ENCODE results near the gene GAS7. TPM values are rescaled to one million over a fixed set of nuclear protein-coding genes. Genes with fewer than 3 reads are reported as not detected.

GAS7 gene
- total and polyA plus RNA-seq, 4 donors: 9.0 to 112 (median 46.1) TPM

- H3K27me3 ChIP-seq (ENCODE audit: control insufficient read depth in 3 of 3, insufficient read depth in 3 of 3, low read length in 2 of 3): peaks cover 0 to 2% (median 0%) of the 10 kb centered on the region in 3 donors
- H3K4me1 ChIP-seq (ENCODE audit: control insufficient read depth in 5 of 5, insufficient read depth in 5 of 5, low read length in 5 of 5): no peaks in the 10 kb centered on the region
- 93 to 98% methylated on average over 2 of the region's 2 CpGs for WGBS, 2 donors
- no peak for TF ChIP-seq CTCF (IDR thresholded peaks at IDR 0.05; ENCODE audit: control extremely low read depth, extremely low read depth)
- peaks cover 0 to 4% (median 2%) of the 10 kb centered on the region in 4 donors for H3K9me3 ChIP-seq (ENCODE audit: control insufficient read depth in 4 of 4, insufficient read depth in 3 of 4, low read length in 3 of 4)
- no peak overlapping the region for H3K27ac ChIP-seq (ENCODE audit: low read depth in 1 of 2, low read length in 1 of 2)
- no peak overlapping the region for H3K4me3 ChIP-seq
- no peaks in the 10 kb centered on the region for H3K36me3 ChIP-seq (ENCODE audit: control insufficient read depth in 4 of 4, insufficient read depth in 4 of 4, low read length in 4 of 4)
- no peak for ATAC-seq (ENCODE audit: insufficient read depth, low FRiP score)
- no peak overlapping the region for H3K9ac ChIP-seq (ENCODE audit: insufficient read depth in 1 of 2, low read length in 2 of 2)
- DNase-seq: no peak
These were observed 34.8 kb upstream of the GAS7 start for GRCh38 chr17:10233161-10233560.

DNA sequence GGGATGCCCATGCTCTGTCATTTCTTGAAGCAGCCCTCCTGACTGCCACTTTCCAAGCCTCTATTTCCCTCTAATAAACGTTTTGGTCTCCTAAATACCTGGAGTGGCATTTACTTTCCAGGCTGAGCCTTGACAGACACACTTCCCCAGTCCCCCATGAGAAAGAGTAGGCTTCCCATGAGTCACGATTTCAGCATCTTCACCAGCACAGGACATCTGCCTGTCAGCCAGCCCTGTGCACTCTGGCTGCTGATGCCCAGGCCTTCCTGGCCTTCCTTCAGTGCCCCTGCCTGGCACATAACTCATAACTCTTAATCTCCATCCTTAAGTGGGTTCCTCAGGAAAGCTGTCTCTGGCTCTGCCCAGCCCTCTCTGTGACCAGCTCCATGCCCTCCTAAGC is 30.8 kb upstream of the GAS7 start:
- Histone ChIP-seq H3K36me3 (ENCODE audit: control insufficient read depth in 4 of 4, insufficient read depth in 4 of 4, low read length in 4 of 4) (no peaks in the 10 kb centered on the region), H3K27ac (ENCODE audit: low read depth in 1 of 2, low read length in 1 of 2) (no peak overlapping the region), H3K9me3 (ENCODE audit: control insufficient read depth in 4 of 4, insufficient read depth in 3 of 4, low read length in 3 of 4) (peaks cover 0 to 9% (median 2%) of the 10 kb centered on the region in 4 donors), H3K4me1 (ENCODE audit: control insufficient read depth in 5 of 5, insufficient read depth in 5 of 5, low read length in 5 of 5) (no peaks in the 10 kb centered on the region), H3K4me3 (no peak overlapping the region), H3K27me3 (ENCODE audit: control insufficient read depth in 3 of 3, insufficient read depth in 3 of 3, low read length in 2 of 3) (no peaks in the 10 kb centered on the region), H3K9ac (ENCODE audit: insufficient read depth in 1 of 2, low read length in 2 of 2) (no peak overlapping the region)
- no peak for ATAC-seq (ENCODE audit: insufficient read depth, low FRiP score)
- 59 to 80% methylated on average over 2 of the region's 2 CpGs for WGBS, 2 donors
- DNase-seq: no peak
- no peak for TF ChIP-seq CTCF (IDR thresholded peaks at IDR 0.05; ENCODE audit: control extremely low read depth, extremely low read depth)

DNA sequence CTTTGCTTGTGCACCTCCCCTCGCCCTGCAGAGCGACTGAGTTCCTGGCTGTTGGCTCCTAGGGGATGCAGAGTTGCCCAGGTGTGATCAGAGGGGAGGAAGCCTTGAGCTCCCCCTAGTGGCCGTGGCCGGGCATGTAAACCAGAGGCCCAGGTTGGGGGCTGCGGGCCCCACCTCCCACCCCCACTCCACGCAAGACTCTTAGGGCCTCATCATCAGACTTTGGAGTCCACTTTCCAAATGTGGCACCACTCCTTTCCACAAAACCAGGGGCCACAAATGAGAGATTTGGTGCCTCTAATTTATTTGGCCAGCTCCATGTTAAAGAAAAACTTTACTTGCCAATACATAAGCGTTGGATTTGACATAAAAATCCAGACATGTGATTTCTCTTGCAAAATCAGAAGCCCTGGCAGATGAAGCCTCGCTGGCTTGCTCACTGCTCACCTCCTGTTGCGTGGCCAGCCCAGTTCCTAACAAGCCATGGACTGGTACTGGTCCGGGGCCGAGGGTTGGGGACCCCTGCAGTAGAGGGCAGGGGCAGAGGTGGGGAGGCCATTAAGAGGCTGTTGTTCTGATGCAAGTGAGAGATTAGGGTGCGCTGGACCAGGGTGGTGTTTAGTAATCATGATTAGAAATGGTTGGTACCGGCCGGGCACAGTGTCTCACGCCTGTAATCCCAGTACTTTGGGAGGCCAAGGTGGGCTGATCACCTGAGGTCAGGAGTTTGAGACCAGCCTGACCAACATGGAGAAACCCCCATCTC is 28.7 kb upstream of the GAS7 start:
- Histone ChIP-seq H3K4me3 (no peak overlapping the region), H3K36me3 (ENCODE audit: control insufficient read depth in 4 of 4, insufficient read depth in 4 of 4, low read length in 4 of 4) (no peaks in the 10 kb centered on the region), H3K9me3 (ENCODE audit: control insufficient read depth in 4 of 4, insufficient read depth in 3 of 4, low read length in 3 of 4) (peaks cover 0 to 11% (median 4%) of the 10 kb centered on the region in 4 donors), H3K27ac (ENCODE audit: low read depth in 1 of 2, low read length in 1 of 2) (no peak overlapping the region), H3K27me3 (ENCODE audit: control insufficient read depth in 3 of 3, insufficient read depth in 3 of 3, low read length in 2 of 3) (no peaks in the 10 kb centered on the region), H3K9ac (ENCODE audit: insufficient read depth in 1 of 2, low read length in 2 of 2) (no peak overlapping the region), H3K4me1 (ENCODE audit: control insufficient read depth in 5 of 5, insufficient read depth in 5 of 5, low read length in 5 of 5) (no peaks in the 10 kb centered on the region)
- WGBS, 2 donors: 47 to 55% methylated on average over 15 of the region's 15 CpGs
- TF ChIP-seq CTCF (IDR thresholded peaks at IDR 0.05; ENCODE audit: control extremely low read depth, extremely low read depth): peak; percentile 40
- DNase-seq (peak in 2 of 3 donors; percentile 16 to 21), ATAC-seq (ENCODE audit: insufficient read depth, low FRiP score) (no peak)
